Measurements from ENCODE around the gene MAPK7.

GRCh38 chr17:19377602-19378415 is 489 bp upstream of the MAPK7 start:
- TF ChIP-seq CTCF (IDR thresholded peaks at IDR 0.05): peak in 2 of 5 experiments; percentile 26 to 44
- TF ChIP-seq EP300 (IDR thresholded peaks at IDR 0.05): peak; percentile 85 to 96
